ENCODE measurements around the gene OSBPL6.

OSBPL6 gene

DNA sequence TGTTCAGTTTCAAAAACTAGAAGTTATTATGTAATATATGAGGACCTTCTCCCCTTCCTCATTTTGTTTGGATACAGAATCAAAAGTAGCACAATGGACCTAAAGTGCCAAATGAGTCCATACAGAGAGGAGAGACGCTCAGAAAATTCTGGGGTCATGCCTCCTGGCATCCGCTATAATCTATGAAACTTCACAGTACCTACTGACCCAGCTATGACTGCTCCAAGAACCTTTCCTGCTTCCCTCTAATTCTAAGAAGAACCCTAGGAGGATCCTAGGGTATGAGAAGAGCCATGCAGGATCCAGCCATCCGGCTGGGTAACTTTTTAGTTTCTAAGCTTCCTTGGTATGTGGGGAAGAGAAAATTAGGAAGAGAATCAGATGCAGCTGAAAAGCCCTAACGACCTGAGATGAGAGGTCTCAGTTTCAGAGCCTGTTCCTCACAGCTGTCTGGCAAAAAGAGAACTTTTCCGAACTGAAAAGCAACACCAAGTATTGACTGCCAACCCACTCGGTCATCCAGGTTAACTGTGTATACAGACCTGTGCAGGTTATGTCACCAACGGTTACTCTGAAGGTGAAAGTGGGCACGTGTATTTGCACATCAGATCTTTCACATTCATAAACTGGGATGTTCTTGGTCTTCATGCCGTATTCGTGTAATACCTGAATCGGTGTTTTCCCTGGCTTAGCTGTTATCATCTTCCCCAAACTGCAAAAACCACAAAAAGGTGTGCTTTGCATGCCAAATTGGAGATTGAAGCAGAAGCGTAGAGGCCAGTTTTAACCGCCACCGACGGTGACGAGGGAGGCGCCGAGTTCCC, 255.6 kb downstream of the OSBPL6 start:
- DNase-seq: peak in 3 of 4 experiments; percentile 10 to 26 (median 20)

- no peak for DNase-seq
Observed at GRCh38 chr2:178450524-178450773, 256.1 kb downstream of the OSBPL6 start.

DNA sequence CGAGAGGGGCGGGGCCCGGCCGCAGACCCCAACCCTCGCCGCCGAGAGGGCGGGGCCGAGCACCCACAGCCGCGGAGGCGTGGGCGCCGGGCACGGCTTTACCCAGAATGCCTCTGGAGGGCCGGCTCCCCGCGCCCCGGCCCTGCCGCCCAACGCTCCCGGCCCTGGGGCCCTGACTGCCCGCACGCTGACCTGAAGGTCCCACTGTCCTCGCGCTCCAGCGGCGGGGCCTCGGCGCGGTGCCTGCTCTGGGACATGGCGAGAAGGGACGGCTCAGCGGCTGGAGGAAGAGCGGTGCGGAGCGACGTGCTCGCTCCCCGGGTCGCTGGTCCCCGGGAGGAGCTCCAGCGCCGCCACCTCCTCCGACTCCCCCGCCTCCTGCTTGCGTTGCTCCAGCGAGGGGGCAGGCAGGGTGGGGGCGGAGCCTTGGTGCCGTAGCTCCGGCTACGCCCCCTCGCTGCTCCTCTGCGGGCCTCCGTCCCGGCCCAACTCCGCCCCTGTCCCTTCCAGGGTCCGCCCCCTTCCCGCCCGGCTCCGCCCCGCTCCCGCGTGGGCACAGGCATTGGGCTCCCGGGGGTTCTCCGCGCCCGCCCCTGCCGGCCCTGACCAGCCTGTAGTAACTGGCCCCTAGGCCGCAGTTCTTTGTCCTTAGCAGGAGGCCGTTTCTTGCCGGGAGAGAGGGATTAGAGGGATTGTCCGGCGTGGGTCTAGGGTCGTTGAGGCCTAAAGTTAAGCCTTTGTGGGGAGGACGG, 256.6 kb downstream of the OSBPL6 start, which contains the start of the genes PJVK and PRKRA:
PJVK (plus strand) TSS at position 605 of the 752 bp plus-strand sequence. CDS start 2,032 bp downstream, outside the sequence.
PRKRA (minus strand) TSS at position 402 of the 752 bp plus-strand sequence; CDS start at position 257, 145 bp downstream.
- DNase-seq: peak; percentile 98 to 100 (median 98)

GRCh38 chr2:178452334-178452733, 258.0 kb downstream of the OSBPL6 start:
- DNase-seq: no peak
